Loucy (cell line): ENCODE results near the gene SLC16A10.

Source experiments
- H2AFZ ChIP-seq: fragments of 200-600 bp; sonication (generic); 2 replicates; pipeline ENCODE4 v1.6.0; 2016; ENCODE audit warnings: antibody characterized with exemption, mild to moderate bottlenecking, low read length, moderate library complexity
- H3F3A ChIP-seq: fragments of 200-600 bp; 2 replicates; pipeline ENCODE4 v1.6.0; 2016; ENCODE audit warnings: antibody characterized with exemption, low read depth, mild to moderate bottlenecking
- H3K27me3 ChIP-seq: fragments of 200-600 bp; sonication (generic); 2 replicates; pipeline ENCODE4 v1.6.1; 2014; ENCODE audit warnings: low read length, mild to moderate bottlenecking; ENCODE audit not compliant: insufficient read depth, poor library complexity, severe bottlenecking
- H3K36me3 ChIP-seq: fragments of 200-600 bp; sonication (generic); 2 replicates; pipeline ENCODE4 v1.6.1; 2016; ENCODE audit warnings: low read length; ENCODE audit not compliant: insufficient read depth
- H3K4me1 ChIP-seq: fragments of 200-600 bp; sonication (generic); 2 replicates; pipeline ENCODE4 v1.5.1; 2014; ENCODE audit warnings: low read length, mild to moderate bottlenecking; ENCODE audit not compliant: insufficient read depth, poor library complexity, severe bottlenecking
- H3K4me2 ChIP-seq: fragments of 200-600 bp; sonication (generic); 2 replicates; pipeline ENCODE4 v1.6.0; 2014; ENCODE audit warnings: antibody characterized with exemption, low read length, low read depth, mild to moderate bottlenecking; ENCODE audit not compliant: poor library complexity, severe bottlenecking
- H3K4me3 ChIP-seq: fragments of 200-600 bp; sonication (generic); 2 replicates; pipeline ENCODE4 v1.5.1; 2014; ENCODE audit warnings: low read length, mild to moderate bottlenecking, mixed read lengths; ENCODE audit not compliant: poor library complexity, severe bottlenecking
- H3K79me2 ChIP-seq: fragments of 200-600 bp; sonication (generic); 2 replicates; pipeline ENCODE4 v1.6.1; 2014; ENCODE audit warnings: low read length; ENCODE audit not compliant: insufficient read depth
- H3K9ac ChIP-seq: fragments of 200-600 bp; sonication (generic); 2 replicates; pipeline ENCODE4 v1.6.0; 2014; ENCODE audit warnings: mild to moderate bottlenecking, low read depth, low read length, moderate library complexity; ENCODE audit not compliant: poor library complexity, severe bottlenecking
- H3K9me2 ChIP-seq: fragments of 200-600 bp; sonication (generic); replicated peaks from 2 replicates; pipeline ENCODE4 v1.6.1; 2016; ENCODE audit warnings: low read depth, low read length, mixed read lengths
- H3K9me3 ChIP-seq: fragments of 200-600 bp; sonication (generic); 2 replicates; pipeline ENCODE4 v1.6.1; 2014; ENCODE audit warnings: mild to moderate bottlenecking, antibody characterized with exemption, low read length, low read depth; ENCODE audit not compliant: insufficient read depth
- H4K20me1 ChIP-seq: fragments of 200-600 bp; sonication (generic); 2 replicates; pipeline ENCODE4 v1.6.0; 2014; ENCODE audit warnings: antibody characterized with exemption, low read length, mild to moderate bottlenecking; ENCODE audit not compliant: insufficient read depth, poor library complexity, severe bottlenecking
- EZH2phosphoT487 ChIP-seq: fragments of 200-600 bp; IDR thresholded peaks from 2 replicates; pipeline ENCODE4 v1.6.1; 2018; ENCODE audit warnings: antibody characterized with exemption, mild to moderate bottlenecking, moderate library complexity, borderline replicate concordance
- TF ChIP-seq, protein P1 (sequence below): fragments of 200-600 bp; sonication (generic); conservative IDR thresholded peaks from 2 replicates; pipeline ENCODE4 v1.5.1; 2014; ENCODE audit warnings: mild to moderate bottlenecking, antibody characterized with exemption, low read length

Gene SLC16A10

DNA sequence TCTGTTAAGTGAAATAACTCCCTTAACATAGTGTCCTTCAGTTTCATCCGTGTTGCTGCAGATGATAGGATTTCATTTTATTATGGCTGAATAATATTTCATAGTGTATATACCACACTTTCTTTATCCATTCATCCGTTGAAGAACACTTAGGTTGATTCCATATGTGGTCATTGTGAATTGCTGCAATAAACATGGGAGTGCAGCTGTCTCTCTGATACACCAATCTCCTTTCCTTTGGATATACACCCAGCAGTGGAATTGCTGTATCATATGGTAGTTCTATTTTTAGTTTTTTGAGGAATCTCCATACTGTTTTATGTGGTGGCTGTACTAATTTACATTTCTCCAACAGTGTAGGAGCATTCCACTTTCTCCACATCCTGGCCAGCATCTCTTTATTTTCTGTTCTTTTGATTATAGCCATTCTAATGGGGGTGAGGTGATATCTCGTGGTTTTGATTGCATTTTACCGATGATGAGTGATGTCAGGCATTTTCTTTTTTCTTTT lies 193.2 kb downstream of the SLC16A10 start:
- TF ChIP-seq, protein P1, sequence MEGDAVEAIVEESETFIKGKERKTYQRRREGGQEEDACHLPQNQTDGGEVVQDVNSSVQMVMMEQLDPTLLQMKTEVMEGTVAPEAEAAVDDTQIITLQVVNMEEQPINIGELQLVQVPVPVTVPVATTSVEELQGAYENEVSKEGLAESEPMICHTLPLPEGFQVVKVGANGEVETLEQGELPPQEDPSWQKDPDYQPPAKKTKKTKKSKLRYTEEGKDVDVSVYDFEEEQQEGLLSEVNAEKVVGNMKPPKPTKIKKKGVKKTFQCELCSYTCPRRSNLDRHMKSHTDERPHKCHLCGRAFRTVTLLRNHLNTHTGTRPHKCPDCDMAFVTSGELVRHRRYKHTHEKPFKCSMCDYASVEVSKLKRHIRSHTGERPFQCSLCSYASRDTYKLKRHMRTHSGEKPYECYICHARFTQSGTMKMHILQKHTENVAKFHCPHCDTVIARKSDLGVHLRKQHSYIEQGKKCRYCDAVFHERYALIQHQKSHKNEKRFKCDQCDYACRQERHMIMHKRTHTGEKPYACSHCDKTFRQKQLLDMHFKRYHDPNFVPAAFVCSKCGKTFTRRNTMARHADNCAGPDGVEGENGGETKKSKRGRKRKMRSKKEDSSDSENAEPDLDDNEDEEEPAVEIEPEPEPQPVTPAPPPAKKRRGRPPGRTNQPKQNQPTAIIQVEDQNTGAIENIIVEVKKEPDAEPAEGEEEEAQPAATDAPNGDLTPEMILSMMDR, result no peak
- TF ChIP-seq EZH2phosphoT487, result no peak
- Histone ChIP-seq H3K9ac (no peak overlapping the region), H3K4me2 (no peak overlapping the region), H3K9me3 (no peaks in the 10 kb centered on the region), H3K79me2 (no peaks in the 10 kb centered on the region), H3F3A (no peaks in the 10 kb centered on the region), H3K9me2 (no peaks in the 10 kb centered on the region), H4K20me1 (no peaks in the 10 kb centered on the region), H3K4me1 (no peaks in the 10 kb centered on the region), H3K36me3 (peaks cover 43% of the 10 kb centered on the region), H3K4me3 (no peak overlapping the region), H2AFZ (no peak overlapping the region), H3K27me3 (no peaks in the 10 kb centered on the region)
